GM12878 (cell line): ENCODE measurements around the gene IL19. TPM values are rescaled to one million over a fixed set of nuclear protein-coding genes. Genes with fewer than 3 reads are reported as not detected.

Experiments used
- ATAC-seq: fragments of 200-7000 bp; cut with Tn5 transposase; 3 replicates; pipeline ENCODE4 v1.9.1; 2020; ENCODE audit warnings: mild to moderate bottlenecking, moderate library complexity
- BruUV-seq: library from RNA; stranded (reverse); fragments of 400-500 nt; replicated peaks from 2 replicates; lab custom pipeline; 2021; lab: Mats Ljungman, UMichigan
- CTCF ChIA-PET: fragments of 300-600 bp; sonication (Branson Sonifier 250); formaldehyde crosslinking; extraction: SDS; loops from one replicate; lab custom pipeline; 2021; ENCODE audit warnings: inconsistent platforms; lab: Yijun Ruan, JAX
- POLR2A ChIA-PET: fragments of 350-600 bp; formaldehyde crosslinking; extraction: SDS; loops from one replicate; lab custom pipeline; 2021; ENCODE audit warnings: inconsistent platforms; lab: Charles Lee
- RAD21 ChIA-PET: fragments of 300-600 bp; sonication (Branson Sonifier 250); formaldehyde crosslinking; loops from one replicate; lab custom pipeline; 2023; ENCODE audit warnings: antibody characterized with exemption; ENCODE audit not compliant: unreplicated experiment; lab: Charles Lee
- SMC1A ChIA-PET: fragments of 300-600 bp; sonication (Branson Sonifier 250); formaldehyde crosslinking; loops from one replicate; lab custom pipeline; 2023; ENCODE audit not compliant: unreplicated experiment, uncharacterized antibody; lab: Charles Lee
- DNase-seq: peaks from one replicate; pipeline ENCODE4 v3.0.0-alpha.2; 2011; ENCODE audit warnings: low read depth, low spot score
- FAIRE-seq: peaks from 3 replicates; lab custom pipeline; 2011; peaks lifted over from hg19 to GRCh38; lab: Jason Lieb, UNC
- H2AFZ ChIP-seq: 2 replicates; pipeline ENCODE4 v1.6.0; 2011; ENCODE audit warnings: low read depth, low read length, control low read depth; ENCODE audit not compliant: control insufficient read depth
- H3K27ac ChIP-seq: 2 replicates; pipeline ENCODE4 v1.5.1; 2011; ENCODE audit warnings: control low read depth; ENCODE audit not compliant: control insufficient read depth, insufficient read depth
- H3K27me3 ChIP-seq, 2 experiments: replicated peaks in 1 of 2; 2 replicates each; pipeline versions ENCODE4 v1.6.0 to v1.6.1; 2011; ENCODE audit warnings: low read length in 1 of 2; ENCODE audit not compliant: control insufficient read depth in 2 of 2, insufficient read depth in 2 of 2
- H3K36me3 ChIP-seq, 2 experiments: 2 replicates each; pipeline ENCODE4 v1.5.1; 2011; ENCODE audit warnings: low read length in 1 of 2; ENCODE audit not compliant: control insufficient read depth in 2 of 2, insufficient read depth in 2 of 2
- H3K4me1 ChIP-seq: 2 replicates; pipeline ENCODE4 v1.6.1; 2011; ENCODE audit warnings: mild to moderate bottlenecking, low read length, moderate library complexity, mixed read lengths; ENCODE audit not compliant: control insufficient read depth, insufficient read depth
- H3K4me2 ChIP-seq: 2 replicates; pipeline ENCODE4 v1.6.0; 2011; ENCODE audit warnings: control low read depth; ENCODE audit not compliant: control insufficient read depth, insufficient read depth
- H3K4me3 ChIP-seq: fragments of 200-600 bp; sonication (generic); 2 replicates; pipeline ENCODE4 v1.5.1; 2016
- H3K79me2 ChIP-seq: 2 replicates; pipeline ENCODE4 v1.6.0; 2011; ENCODE audit warnings: low read length; ENCODE audit not compliant: control insufficient read depth, insufficient read depth
- H3K9ac ChIP-seq: 2 replicates; pipeline ENCODE4 v1.8.0; 2011; ENCODE audit warnings: low read length, control low read depth, mixed read lengths; ENCODE audit not compliant: control insufficient read depth, insufficient read depth
- H3K9me3 ChIP-seq: replicated peaks from 3 replicates; pipeline ENCODE4 v1.5.1; 2011; ENCODE audit warnings: mild to moderate bottlenecking, low read length; ENCODE audit not compliant: control insufficient read depth, insufficient read depth
- H4K20me1 ChIP-seq: 2 replicates; pipeline ENCODE4 v1.6.0; 2011; ENCODE audit not compliant: control insufficient read depth, insufficient read depth
- BRCA1 ChIP-seq: IDR thresholded peaks from 2 replicates; pipeline ENCODE4 v1.6.1; 2011; ENCODE audit warnings: low read depth, low read length, improper control_type of control experiment
- CREM ChIP-seq: IDR thresholded peaks from 2 replicates; pipeline ENCODE4 v1.6.1; 2014; ENCODE audit warnings: antibody characterized with exemption, low read depth
- PKNOX1 ChIP-seq: fragments of 450-650 bp; IDR thresholded peaks from 2 replicates; pipeline ENCODE4 v1.6.1; 2016; ENCODE audit warnings: mild to moderate bottlenecking
- SKIL ChIP-seq: fragments of 450-650 bp; IDR thresholded peaks from 2 replicates; pipeline ENCODE4 v1.6.1; 2017; ENCODE audit warnings: mild to moderate bottlenecking, low read depth, inconsistent platforms; ENCODE audit not compliant: poor library complexity, severe bottlenecking
- SMC3 ChIP-seq: IDR thresholded peaks from 2 replicates; pipeline ENCODE4 v1.6.1; 2011; ENCODE audit warnings: low read length, improper control_type of control experiment, borderline replicate concordance
- ZSCAN29 ChIP-seq: fragments of 450-650 bp; IDR thresholded peaks from 2 replicates; pipeline ENCODE4 v1.6.1; 2017; ENCODE audit warnings: mild to moderate bottlenecking, moderate library complexity
- WGBS: methylation state at CpG from one replicate; pipeline ENCODE4 v1.1.6; 2016; ENCODE audit warnings: low lambda C conversion rate; ENCODE audit not compliant: insufficient replicate concordance, insufficient coverage; ENCODE audit errors: missing lambda C conversion rate; 5-methylcytosine and 5-hydroxymethylcytosine counted together
- in situ Hi-C: fragments of 300-500 bp; cut with MboI; formaldehyde crosslinking; loops from 9 replicates; pipeline ENCODE4 v1.14.3; 2018; ENCODE audit warnings: mixed read lengths
- intact Hi-C: fragments of 100-400 bp; cut with micrococcal nuclease; formaldehyde crosslinking; loops from one replicate; pipeline ENCODE4 v1.14.2; 2022; ENCODE audit not compliant: unreplicated experiment
- polyA plus RNA-seq, 11 experiments: library from polyadenylated mRNA; depleted of rRNA in 4 of 11; unstranded in 6 of 11; stranded (reverse) in 5 of 11; fragments of >200 nt; fragmentation: Nextera tagmentation in 4 of 11; fragmentation: Illumina TruSeq in 1 of 11; extraction: Ambion mirVana in 4 of 11; extraction: Trizol in 1 of 11; gene quantifications; 1 replicate in 1 of 11; 2 replicates in 10 of 11; pipeline versions ENCODE4 v1.2.1 to v1.2.3, GENCODE V29; 2011 to 2016; ENCODE audit warnings: inconsistent platforms in 2 of 11, missing spikeins in 2 of 11, low read depth in 1 of 11
- total RNA-seq, 4 experiments: library from RNA; depleted of rRNA in 3 of 4; stranded (reverse); fragments of >200 nt in 3 of 4; fragmentation: Illumina TruSeq in 1 of 4; extraction: Trizol in 1 of 4; gene quantifications; 2 replicates each; pipeline versions ENCODE4 v1.2.1 to v1.2.3, GENCODE V29; 2013 to 2021

IL19 gene
- total and polyA plus RNA-seq, 10 of the 15 experiments (the other 5 are each of a cell fraction or from before 2014, with no cell fraction given): 0.10 to 0.73 (median 0.28) TPM; not detected in 6

DNA sequence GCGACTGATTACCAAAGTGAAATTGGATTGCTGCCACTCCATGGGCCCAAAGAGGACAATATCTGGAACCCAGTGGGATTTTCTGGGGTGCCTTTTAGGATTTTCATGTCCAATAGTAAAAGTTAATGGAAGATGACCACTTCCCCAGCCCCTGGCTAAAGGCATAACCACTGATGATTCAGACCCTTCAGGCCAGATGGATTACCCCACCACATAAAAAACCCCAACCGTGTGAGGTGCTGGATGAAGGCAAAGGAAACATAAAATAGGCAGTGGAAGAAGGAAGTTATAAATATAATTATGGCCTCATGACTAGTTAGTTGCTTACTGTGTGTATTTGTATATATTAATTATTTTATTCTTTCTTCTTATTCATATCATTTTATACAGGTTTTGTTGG is 41.9 kb downstream of the IL19 start:
- intact Hi-C loops (no loop called here), in situ Hi-C loops (loop anchor here (5.0 kb wide), 2 partner anchors 100 to 170 kb away; no protein-coding TSS in a partner anchor)
- Histone ChIP-seq H3K9me3 (peaks cover 13% of the 10 kb centered on the region), H3K79me2 (no peaks in the 10 kb centered on the region), H3K9ac (no peak overlapping the region), H3K4me2 (no peak overlapping the region), H4K20me1 (no peaks in the 10 kb centered on the region; the same call in 1 of the 2 replicates), H3K36me3 (no peaks in the 10 kb centered on the region), H3K27ac (no peak overlapping the region), H2AFZ (no peak overlapping the region), H3K4me1 (peaks cover 27% of the 10 kb centered on the region), H3K27me3 (no peaks in the 10 kb centered on the region), H3K4me3 (no peak overlapping the region)
- ChIA-PET SMC1A (interaction anchor here (0.6 to 10.3 kb wide), 10 partner anchors 12 to 179 kb away, joined by 3 to 120 read pairs (median 4); no protein-coding TSS in a partner anchor), RAD21 (interaction anchor here (1.0 to 2.0 kb wide), 2 partner anchors 100 kb away, joined by 4 to 8 read pairs; no protein-coding TSS in a partner anchor), POLR2A (no interaction called here), CTCF (interaction anchor here (1.7 to 18.5 kb wide), 7 partner anchors 8 to 170 kb away, joined by 8 to 805 read pairs (median 15); no protein-coding TSS in a partner anchor)
- no peak for TF ChIP-seq BRCA1
- TF ChIP-seq SKIL: no peak
- TF ChIP-seq PKNOX1: no peak
- TF ChIP-seq ZSCAN29: no peak
- TF ChIP-seq SMC3: no peak
- no peak for TF ChIP-seq CREM
- 97% methylated on average over 2 of the region's 2 CpGs for WGBS
- no peak for FAIRE-seq
- ATAC-seq: no peak
- BruUV-seq: no TSS peak
- DNase-seq: no peak
